NCI-H2081 (cell line): ENCODE results near the gene SLC47A2.
"Not testable (repeated sequence)": the region's sequence is repeated elsewhere in the genome, so short reads cannot be mapped to it uniquely, and the experiment has no call there.

Experiments
- DNase-seq, 2 experiments: peaks; one replicate each; lab custom pipeline; 2025; lab: John Stamatoyannopoulos, UW

The SLC47A2 gene

DNA sequence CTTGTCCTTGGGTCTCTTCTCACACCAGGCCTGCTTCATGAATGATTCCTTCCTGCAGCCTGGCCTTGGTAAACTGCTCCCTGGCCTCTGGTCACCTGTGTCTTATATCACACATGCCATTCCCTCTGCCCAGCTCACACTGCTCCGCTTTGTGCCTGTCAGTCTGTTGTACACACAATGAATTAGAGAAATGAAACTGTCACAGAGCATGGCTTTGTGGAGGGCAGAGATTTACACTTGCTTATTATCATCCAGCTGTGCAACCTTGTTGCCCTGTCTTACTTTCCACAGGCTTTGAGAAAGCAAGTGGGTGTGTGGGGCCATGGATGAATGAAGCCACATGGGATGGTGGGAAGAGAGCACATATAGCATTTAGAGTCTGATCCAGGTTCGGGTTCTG, 45.5 kb downstream of the SLC47A2 start:
- no peak for DNase-seq

DNA sequence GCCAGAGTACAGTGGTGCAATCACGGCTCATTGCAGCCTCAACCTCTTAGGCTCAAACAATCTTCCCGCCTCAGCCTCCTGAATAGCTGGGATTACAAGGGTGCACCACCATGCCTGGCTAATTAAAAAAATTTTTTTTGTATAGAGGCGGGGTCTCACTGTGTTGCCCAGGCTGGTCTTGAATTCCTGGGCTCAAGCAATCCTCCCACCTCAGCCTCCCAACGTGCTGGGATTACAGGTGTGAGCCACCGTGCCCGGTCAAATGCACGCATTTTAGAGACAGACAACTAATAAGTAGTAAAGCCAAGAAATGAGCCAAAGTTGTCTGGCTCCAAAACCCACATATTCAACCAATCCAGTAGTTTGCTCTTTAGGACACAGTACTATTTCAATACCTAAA, 46.7 kb downstream of the SLC47A2 start:
- not testable (repeated sequence) for DNase-seq

DNA sequence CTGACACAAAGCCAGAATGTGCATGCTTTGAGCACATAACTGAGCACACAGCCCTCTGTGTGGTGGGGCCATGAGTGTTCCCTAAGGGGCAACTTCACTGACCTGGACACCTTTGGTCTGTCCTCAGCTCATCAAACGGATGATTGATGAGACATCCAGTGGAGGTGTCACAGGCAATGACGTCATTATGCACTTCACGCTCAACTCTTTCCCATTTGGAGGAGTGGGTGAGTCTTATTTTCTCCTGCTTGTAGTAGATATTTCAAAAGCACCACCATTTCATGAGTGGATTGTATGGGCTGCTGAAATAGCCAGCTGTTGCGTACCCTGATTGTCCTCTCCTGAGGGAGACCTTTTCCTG, 51.6 kb downstream of the SLC47A2 start:
- no peak for DNase-seq

DNA sequence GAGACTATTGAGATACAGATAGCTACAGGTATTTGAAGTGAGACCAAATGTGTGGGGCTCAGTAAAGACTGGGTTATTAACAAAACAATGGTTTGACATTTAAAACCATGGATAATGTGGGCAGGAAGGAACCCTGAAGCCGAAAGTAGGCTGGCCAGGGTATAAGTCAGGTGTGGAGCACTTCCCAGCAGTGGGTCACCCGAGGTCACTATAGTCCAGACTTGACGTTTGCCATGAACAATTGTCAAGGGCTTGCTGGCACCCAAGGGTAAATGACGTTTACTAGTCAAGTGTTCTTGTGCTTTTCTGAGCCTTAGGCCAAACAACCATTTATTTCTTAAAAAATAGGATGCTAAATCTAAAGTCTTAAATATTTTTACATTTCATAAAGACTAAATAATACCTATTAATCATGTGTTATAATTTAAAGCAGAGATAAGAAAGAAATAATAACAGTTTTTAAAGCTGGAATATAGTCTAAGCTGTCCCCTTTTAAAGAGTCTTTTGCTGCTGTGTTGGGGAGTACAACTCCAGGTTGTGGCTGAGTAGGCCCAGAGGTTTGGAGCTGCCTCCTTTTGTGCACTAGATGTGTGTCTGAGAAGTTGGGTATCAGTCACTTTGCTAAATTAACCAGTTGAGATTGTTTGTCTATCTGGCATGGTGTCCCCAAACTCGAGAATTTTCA, 52.1 kb downstream of the SLC47A2 start:
- DNase-seq, result no peak

DNA sequence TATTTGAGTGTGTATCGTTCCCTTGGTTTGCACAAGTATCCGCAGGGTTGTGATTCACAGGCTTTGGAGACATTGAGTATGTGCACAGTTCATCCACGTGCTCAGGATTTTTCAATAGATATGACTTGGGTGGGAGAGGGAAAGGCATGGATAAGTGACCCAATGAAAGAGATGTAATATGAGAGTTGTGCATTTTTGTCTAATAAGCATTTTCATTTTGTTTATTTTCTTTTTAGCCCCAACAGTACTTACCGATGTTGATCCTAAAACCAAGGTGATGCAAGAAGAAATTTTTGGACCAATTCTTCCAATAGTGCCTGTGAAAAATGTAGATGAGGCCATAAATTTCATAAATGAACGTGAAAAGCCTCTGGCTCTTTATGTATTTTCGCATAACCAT, 53.3 kb downstream of the SLC47A2 start:
- DNase-seq, result no peak

DNA sequence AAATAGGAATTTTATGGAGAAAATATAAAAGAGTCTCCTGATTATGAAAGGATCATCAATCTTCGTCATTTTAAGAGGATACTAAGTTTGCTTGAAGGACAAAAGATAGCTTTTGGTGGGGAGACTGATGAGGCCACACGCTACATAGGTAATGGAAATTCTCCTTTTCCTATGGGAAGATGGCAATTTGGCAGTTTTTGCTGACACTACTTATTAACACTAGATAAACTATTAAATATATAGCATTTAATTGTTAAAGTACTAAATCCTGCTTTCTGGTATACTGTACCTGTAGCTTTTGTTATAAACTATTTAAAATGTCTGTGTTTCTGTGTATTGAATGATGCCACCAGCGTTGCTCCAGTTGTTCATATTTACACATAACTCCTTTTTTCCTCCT, 55.3 kb downstream of the SLC47A2 start:
- no peak for DNase-seq

DNA sequence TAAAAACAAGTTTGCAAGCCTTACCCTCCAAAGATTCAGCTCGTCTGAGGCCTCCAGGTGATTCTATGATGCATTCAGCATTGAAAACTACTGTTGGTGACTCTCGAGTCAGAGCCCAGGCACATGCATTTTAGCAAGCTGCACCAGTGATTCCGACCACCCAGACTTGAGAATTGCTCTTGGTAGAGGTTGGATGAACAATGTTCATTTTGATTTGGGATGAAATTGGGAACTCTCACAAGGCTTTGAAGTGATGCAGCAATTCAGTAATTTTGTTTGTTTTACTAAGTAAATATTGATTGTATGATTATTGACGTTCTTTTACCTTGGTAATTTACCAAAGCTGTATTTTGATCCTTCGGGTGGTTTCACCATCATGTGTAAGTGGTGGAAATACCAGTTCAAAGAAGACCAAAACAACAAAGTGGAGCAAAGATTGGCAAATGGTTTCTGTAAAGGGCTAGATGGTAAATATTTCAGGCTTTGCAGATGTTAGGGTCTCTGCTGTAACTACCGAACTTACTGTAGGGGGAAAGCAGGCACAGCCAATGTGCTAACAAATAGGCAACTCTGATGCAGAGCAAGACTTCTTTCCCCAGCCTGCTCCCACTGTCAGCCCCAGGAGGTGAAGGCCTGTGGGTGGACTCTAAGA, 56.0 kb downstream of the SLC47A2 start:
- DNase-seq, result no peak

DNA sequence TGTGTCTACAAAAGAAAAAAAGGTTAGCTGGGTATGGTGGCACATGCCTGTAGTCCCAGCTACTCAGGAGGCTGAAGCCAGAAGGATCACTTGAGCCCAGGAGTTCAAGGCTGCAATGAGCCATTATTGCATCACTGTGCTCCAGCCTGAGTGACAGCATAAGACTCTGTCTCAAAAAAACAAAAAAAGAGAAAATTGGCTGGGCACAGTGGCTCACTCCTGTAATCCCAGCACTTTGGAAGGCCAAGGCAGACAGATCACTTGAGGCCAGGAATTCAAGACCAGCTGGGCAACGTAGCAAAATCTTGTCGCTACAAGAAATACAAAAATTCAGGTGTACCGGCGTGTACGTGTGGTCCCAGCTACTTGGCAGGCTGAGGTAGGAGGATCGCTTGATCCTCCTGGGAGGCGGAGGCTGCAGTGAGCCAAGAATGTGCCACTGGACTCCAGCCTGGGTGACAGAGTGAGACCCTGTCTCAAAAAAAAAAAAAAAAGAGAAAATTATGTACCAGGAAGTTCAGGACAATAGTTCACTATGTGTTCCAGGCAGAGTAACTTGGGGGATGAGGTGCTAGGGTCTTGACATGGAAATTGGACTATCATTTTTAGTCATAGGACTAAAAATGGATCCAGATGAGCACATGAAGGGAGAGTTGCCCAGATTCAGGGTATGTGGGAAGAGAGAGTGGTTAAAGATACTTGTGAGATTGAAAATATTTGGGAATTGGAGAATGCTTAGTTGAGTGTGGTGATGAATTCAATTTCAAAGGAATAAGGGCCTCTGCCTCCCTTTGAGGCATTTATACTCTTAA, 56.8 kb downstream of the SLC47A2 start:
- no peak for DNase-seq

DNA sequence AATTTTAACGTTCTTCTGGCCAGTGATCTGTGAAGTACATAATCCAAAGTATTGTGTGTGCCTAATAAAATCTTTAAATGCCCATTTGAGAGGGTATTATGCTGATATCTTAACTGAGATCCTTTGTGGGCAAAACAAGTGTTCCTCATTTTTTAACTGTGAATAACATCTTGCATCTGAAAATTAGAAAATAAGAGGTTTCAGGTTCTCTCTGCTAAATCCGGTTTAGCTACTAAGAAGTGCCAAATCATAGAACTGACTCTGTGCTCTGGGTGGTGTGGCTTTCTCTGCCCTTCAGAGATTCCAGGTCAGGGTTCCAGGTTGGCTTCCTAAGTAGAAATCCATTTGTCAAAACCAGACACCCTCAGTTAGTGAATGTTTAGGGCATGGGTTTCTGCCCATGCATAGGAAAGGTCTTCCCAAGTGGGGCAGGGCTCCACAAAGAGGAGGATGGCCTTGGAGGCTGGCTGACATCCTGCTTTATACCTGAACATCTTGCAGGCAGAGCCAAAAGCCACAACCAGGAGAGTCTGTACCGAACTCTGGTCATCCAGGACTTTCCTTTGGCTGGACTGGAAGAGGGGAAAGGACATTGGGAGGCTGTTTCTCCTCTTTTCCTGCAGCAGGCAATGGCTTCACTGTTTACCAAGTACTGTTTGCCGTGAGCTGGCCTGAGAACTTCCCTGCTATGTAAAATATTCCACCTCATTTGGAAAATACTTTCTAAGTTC, 59.4 kb downstream of the SLC47A2 start:
- no peak for DNase-seq

DNA sequence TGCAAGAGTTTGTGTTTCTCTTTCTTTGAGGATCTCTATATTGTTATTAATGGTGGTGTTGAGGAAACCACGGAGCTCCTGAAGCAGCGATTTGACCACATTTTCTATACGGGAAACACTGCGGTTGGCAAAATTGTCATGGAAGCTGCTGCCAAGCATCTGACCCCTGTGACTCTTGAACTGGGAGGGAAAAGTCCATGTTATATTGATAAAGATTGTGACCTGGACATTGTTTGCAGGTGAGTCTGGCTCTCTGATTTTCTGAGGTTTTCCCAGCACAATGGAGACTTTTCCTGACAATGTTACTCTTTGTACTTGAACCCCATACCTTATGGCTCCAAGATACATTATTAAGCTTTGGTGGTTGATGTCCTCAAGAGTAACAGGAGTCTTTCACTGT, 60.0 kb downstream of the SLC47A2 start:
- no peak for DNase-seq

DNA sequence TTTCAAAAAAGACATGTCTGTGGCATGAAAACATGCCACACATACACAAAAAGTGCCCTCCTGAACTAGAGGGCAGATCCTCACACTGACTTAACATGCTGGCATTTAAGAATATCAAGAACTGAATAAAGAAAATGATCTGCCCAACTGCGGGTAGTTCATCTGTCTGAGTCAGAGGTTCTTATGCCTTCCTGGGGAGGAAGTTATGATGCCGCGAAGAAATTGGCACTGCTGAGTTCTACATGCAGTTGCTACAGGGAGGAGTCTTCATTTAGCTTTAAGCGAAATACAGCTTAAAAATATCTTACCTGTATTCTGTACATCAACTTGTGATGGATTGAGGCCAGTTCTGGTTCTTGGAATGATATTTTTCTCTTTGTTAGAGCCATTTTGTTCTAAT, 61.5 kb downstream of the SLC47A2 start:
- no peak for DNase-seq

DNA sequence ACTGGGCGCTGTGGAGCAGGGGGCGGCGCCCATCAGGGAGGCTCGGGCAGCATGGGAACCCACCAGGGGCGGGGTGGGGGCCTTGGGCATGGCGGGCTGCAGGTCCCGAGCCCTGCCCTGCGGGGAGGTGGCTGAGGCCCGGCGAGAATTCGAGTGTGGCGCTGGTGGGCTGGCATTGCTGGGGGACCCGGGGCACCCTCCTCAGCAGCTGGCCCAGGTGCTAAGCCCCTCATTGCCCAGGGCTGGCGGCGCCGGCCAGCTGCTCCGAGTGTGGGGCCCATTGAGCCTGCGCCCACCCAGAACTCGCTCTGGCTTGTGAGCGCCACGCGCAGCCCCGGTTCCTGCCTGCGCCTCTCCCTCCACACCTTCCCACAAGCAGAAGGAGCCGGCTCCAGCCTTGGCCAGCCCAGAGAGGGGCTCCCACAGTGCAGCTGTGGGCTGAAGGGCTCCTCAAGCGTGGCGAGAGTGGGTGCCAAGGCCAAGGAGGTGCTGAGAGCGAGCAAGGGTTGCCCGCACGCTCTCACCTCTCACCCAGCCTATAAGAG, 62.0 kb downstream of the SLC47A2 start:
- DNase-seq, result no peak

DNA sequence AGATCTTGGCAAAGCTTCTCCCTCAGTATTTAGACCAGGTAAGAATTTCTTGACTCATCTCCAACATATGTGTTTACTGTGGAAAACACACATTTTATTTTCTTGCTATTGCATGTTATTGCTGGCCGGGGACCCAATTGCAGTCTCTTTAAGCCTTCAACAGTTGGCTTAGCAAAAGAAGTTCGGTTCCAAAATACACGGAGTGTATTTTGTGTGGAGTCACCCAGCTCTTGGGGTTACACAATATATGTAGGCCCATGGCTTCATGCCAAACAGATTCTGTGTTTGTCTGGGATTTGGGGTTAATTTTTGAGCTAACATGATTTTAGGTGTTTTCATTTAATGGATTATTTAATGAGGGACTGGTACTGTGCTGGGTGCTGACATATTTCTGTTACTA, 63.8 kb downstream of the SLC47A2 start:
- DNase-seq, result no peak

DNA sequence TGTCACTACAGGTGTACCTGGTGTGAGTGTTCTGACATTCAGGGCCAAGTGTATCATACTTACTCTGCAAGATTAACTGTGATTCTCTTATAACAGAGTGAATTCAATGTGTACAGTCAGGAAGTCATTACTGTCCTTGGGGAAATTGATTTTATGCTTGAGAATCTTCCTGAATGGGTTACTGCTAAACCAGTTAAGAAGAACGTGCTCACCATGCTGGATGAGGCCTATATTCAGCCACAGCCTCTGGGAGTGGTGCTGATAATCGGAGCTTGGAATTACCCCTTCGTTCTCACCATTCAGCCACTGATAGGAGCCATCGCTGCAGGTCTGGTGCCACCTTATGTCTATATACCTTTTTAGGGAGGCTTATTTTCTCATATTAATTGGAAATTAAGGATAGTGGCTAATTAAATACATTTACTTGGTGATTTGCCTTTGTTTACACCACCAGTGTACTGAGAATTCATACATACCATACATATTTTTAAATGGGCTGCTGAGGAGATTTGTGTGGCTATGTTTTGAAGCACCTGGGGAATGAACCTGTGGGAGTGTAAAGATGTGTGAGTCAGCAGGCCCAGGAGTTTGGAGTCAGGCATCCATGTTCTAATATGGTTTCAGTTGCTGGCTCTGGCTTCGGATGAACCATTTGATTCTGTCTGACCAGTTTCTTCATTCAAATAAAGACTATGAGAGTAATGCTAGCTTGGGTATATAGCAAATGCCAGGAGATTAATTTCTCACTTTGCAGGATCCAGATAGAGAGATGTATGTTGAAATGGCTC, 64.7 kb downstream of the SLC47A2 start:
- no peak for DNase-seq

DNA sequence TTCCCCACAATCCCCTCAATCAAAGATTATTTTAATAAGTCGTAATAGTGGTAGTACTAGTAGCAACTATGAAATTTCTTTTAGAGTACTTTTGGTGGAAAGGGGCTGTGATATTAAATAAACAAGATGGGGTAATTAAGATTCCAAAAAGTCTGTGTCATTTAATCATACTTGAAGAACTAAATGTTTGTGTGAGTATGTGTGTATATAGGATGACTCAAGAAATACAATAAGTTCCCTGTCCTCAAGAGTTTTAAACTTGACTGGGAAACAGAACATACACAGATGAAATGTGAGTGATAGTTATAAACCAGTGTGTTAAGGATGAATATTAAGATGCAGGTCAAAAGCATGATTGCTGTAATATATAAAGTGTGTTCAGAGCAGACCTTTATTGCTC, 65.6 kb downstream of the SLC47A2 start:
- no peak for DNase-seq

DNA sequence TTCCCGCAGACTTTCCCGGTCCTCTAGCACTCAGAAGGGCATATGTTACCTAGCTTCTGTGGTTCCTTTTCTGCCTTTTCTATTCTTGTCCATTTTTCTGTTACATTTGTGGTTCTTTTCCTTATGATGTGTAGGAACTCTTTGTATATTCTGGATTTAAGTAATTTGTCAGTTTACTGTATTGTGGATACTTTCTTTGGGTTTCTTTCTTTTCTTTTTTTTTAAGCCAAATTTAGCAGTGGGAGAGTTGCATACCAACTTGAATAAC, 67.2 kb downstream of the SLC47A2 start:
- no peak for DNase-seq

DNA sequence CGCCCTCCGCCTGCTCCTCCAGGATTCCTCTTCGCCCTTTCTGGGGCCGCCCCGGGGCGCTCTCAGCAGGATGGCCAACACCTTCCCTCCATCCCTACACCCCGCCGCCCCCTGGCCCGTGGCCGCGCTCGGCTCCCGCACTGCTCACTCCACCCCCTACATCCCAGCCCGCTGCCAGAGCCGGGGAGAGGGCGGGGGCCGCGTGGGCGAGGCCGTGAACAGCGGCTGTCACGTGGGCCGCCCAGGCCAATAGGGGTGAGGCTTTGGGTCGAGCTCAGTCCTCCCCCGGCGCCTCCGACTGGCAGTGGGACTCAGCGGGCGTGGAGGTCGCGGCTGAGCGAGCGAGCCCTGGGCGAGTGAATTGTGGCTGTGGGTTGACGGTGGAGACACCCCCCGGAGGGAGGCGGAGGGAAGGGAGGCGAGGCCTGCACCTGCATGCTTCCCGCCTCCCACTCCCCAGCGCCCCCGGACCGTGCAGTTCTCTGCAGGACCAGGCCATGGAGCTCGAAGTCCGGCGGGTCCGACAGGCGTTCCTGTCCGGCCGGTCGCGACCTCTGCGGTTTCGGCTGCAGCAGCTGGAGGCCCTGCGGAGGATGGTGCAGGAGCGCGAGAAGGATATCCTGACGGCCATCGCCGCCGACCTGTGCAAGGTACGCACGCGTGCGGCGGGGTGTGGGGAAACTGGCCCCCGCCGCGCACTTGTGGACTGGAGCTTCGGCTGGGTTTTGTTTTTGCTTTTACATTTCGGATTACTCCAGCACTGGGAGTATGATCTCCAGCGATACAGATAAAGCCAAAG, 67.7 kb downstream of the SLC47A2 start, which contains the start of gene ALDH3A2:
Gene ALDH3A2, plus strand, starts transcription at position 277 of the 799 bp plus-strand sequence. Its CDS starts 221 bp downstream, at position 498.
- peak; percentile 85 to 88 for DNase-seq

DNA sequence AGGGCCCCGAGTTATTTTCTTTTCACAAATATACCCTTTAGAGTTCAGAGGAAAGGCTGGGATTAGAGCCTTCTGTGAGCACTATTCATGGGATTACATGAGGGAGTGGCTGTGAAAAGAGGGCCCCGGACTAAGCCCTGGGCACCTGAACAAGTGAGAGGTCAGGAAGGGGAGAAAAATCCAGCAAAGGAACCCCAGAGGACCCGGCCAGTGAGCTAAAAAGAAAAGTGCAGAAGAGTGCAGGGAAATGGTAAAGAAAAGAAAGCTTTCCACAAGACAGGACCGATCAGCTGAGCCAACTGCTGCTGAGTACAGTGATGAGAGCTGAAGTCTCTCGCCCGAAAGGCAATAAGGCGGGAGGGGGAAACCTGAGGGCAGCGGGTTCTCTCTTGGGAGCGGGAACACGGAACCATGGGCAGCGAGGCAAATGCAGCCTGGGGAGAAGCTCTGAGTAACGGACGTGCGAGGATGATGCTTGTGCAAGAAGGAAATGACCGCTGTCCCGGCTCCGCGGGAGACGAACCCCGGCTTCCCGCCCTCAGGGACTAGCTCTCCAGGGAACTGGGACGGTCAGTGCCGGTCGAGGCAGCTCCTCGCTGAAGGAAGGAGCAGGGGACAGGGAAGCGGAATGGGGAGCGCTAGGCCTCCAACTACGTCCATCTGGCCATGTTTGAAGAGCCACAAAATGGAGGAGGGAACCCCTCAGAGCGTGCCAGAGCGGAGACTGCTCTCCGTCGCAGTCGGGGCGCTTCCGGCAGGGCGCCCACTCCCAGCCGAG, 68.5 kb downstream of the SLC47A2 start:
- DNase-seq, result peak; percentile 24 to 56

DNA sequence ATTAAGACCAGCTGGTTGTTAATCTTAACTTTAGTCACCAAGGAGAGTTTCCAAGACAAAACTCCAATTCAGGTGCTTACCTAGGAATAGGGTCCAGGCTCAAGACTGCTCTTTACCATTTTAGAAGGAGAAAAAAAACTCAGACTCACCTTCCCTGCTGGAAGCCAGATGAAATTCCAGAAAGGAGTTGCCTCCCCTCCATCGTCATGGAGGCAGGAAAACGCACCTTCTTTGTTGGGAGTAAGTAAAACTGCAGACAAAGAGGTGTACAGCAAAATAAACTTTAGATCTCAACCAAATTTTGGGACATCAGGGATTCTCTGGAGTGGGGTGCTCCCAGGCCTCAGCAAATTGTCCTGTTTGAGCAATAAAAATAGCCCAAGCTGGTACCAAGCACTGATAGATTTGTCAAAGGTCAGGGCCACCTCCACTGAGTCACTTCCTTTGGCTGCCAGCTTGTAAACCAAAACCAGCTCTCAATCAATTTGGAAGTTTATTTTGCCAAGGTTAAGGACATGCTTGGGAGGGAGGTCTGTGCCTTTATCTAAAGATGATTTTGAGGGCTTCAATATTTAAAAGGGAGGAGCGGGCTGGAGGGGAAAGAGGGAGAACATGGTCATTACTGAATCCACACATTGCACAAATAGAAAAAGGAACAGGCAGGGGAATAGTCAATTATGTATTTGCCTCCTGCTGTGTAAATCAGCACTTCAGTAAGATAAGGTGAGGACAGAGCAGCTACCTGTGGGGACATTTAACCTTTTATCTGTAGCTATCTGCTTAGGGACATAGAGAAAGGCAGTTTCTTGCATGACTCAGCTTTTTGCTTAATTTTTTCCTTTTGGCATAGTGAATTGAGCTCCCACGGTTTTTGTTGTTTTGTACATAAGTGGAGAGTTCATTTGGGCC, 69.3 kb downstream of the SLC47A2 start:
- DNase-seq, result peak in 1 of 2 experiments; percentile 22
